ENCODE results near the gene AFDN.

AFDN gene

DNA sequence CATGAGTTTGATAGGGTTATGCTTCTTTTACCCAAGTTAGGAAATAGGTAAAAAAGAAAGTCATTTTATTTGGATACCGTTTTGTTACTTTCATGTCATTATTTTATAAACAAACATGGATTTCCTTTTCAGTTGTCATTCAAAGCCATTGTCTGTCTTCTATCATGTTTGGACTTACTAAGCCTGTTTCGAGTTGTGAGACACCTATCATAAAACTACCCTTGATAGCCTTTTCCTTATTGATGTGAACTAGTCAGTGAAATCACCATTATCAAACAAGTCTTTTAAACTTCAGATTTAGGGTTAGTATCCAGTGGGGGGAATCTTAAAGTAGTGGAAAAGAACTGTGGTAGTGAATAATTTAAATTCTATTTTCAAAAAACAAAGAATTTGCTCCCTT lies 85.8 kb downstream of the AFDN start:
- no peaks in the 10 kb centered on the region for H3K4me1 ChIP-seq (ENCODE audit: control insufficient read depth in 1 of 2, insufficient read depth in 2 of 2, low read length in 2 of 2)
- H3K9ac ChIP-seq (ENCODE audit: low read depth in 1 of 2, low read length in 2 of 2) = no peak overlapping the region
- H3K36me3 ChIP-seq (ENCODE audit: control insufficient read depth in 1 of 2, insufficient read depth in 2 of 2, low read length in 2 of 2) = peaks cover 18 to 53% of the 10 kb centered on the region in 2 donors
- no peak overlapping the region for H3K4me3 ChIP-seq (ENCODE audit: low read depth in 1 of 2, low read length in 2 of 2)
- H3K27me3 ChIP-seq (ENCODE audit: control insufficient read depth in 1 of 2, insufficient read depth in 2 of 2, low read length in 2 of 2) = no peaks in the 10 kb centered on the region
- no peak overlapping the region for H3K27ac ChIP-seq (ENCODE audit: low read depth, low read length)
- no peaks in the 10 kb centered on the region for H3K9me3 ChIP-seq (ENCODE audit: control insufficient read depth in 1 of 2, low read length in 2 of 2)

GRCh38 chr6:167913699-167914098 lies 87.0 kb downstream of the AFDN start:
- Histone ChIP-seq H3K9ac (ENCODE audit: low read depth in 1 of 2, low read length in 2 of 2) (no peak overlapping the region), H3K27ac (ENCODE audit: low read depth, low read length) (no peak overlapping the region), H3K9me3 (ENCODE audit: control insufficient read depth in 1 of 2, low read length in 2 of 2) (no peaks in the 10 kb centered on the region), H3K4me1 (ENCODE audit: control insufficient read depth in 1 of 2, insufficient read depth in 2 of 2, low read length in 2 of 2) (no peaks in the 10 kb centered on the region), H3K36me3 (ENCODE audit: control insufficient read depth in 1 of 2, insufficient read depth in 2 of 2, low read length in 2 of 2) (peaks cover 19 to 63% of the 10 kb centered on the region in 2 donors), H3K27me3 (ENCODE audit: control insufficient read depth in 1 of 2, insufficient read depth in 2 of 2, low read length in 2 of 2) (no peaks in the 10 kb centered on the region), H3K4me3 (ENCODE audit: low read depth in 1 of 2, low read length in 2 of 2) (no peak overlapping the region)

- Histone ChIP-seq H3K36me3 (ENCODE audit: control insufficient read depth in 1 of 2, insufficient read depth in 2 of 2, low read length in 2 of 2) (peaks cover 29 to 74% of the 10 kb centered on the region in 2 donors), H3K27me3 (ENCODE audit: control insufficient read depth in 1 of 2, insufficient read depth in 2 of 2, low read length in 2 of 2) (no peaks in the 10 kb centered on the region), H3K9ac (ENCODE audit: low read depth in 1 of 2, low read length in 2 of 2) (no peak overlapping the region), H3K4me1 (ENCODE audit: control insufficient read depth in 1 of 2, insufficient read depth in 2 of 2, low read length in 2 of 2) (no peaks in the 10 kb centered on the region), H3K27ac (ENCODE audit: low read depth, low read length) (no peak overlapping the region), H3K4me3 (ENCODE audit: low read depth in 1 of 2, low read length in 2 of 2) (no peak overlapping the region), H3K9me3 (ENCODE audit: control insufficient read depth in 1 of 2, low read length in 2 of 2) (no peaks in the 10 kb centered on the region)
These were observed 88.4 kb downstream of the AFDN start for GRCh38 chr6:167915139-167915538.

GRCh38 chr6:167917551-167918154 lies 90.9 kb downstream of the AFDN start:
- H3K9me3 ChIP-seq (ENCODE audit: control insufficient read depth in 1 of 2, low read length in 2 of 2) = no peaks in the 10 kb centered on the region
- no peak overlapping the region for H3K4me3 ChIP-seq (ENCODE audit: low read depth in 1 of 2, low read length in 2 of 2)
- H3K4me1 ChIP-seq (ENCODE audit: control insufficient read depth in 1 of 2, insufficient read depth in 2 of 2, low read length in 2 of 2) = no peaks in the 10 kb centered on the region
- no peaks in the 10 kb centered on the region for H3K27me3 ChIP-seq (ENCODE audit: control insufficient read depth in 1 of 2, insufficient read depth in 2 of 2, low read length in 2 of 2)
- no peak overlapping the region for H3K9ac ChIP-seq (ENCODE audit: low read depth in 1 of 2, low read length in 2 of 2)
- H3K36me3 ChIP-seq (ENCODE audit: control insufficient read depth in 1 of 2, insufficient read depth in 2 of 2, low read length in 2 of 2) = peaks cover 34 to 82% of the 10 kb centered on the region in 2 donors
- no peak overlapping the region for H3K27ac ChIP-seq (ENCODE audit: low read depth, low read length)

GRCh38 chr6:167918548-167919278 lies 92.0 kb downstream of the AFDN start:
- no peak overlapping the region for H3K9ac ChIP-seq (ENCODE audit: low read depth in 1 of 2, low read length in 2 of 2)
- no peaks in the 10 kb centered on the region for H3K9me3 ChIP-seq (ENCODE audit: control insufficient read depth in 1 of 2, low read length in 2 of 2)
- peaks cover 26 to 77% of the 10 kb centered on the region in 2 donors for H3K36me3 ChIP-seq (ENCODE audit: control insufficient read depth in 1 of 2, insufficient read depth in 2 of 2, low read length in 2 of 2)
- no peak overlapping the region for H3K27ac ChIP-seq (ENCODE audit: low read depth, low read length)
- no peaks in the 10 kb centered on the region for H3K4me1 ChIP-seq (ENCODE audit: control insufficient read depth in 1 of 2, insufficient read depth in 2 of 2, low read length in 2 of 2)
- no peaks in the 10 kb centered on the region for H3K27me3 ChIP-seq (ENCODE audit: control insufficient read depth in 1 of 2, insufficient read depth in 2 of 2, low read length in 2 of 2)
- no peak overlapping the region for H3K4me3 ChIP-seq (ENCODE audit: low read depth in 1 of 2, low read length in 2 of 2)

- Histone ChIP-seq H3K27me3 (ENCODE audit: control insufficient read depth in 1 of 2, insufficient read depth in 2 of 2, low read length in 2 of 2) (no peaks in the 10 kb centered on the region), H3K36me3 (ENCODE audit: control insufficient read depth in 1 of 2, insufficient read depth in 2 of 2, low read length in 2 of 2) (peaks cover 24 to 78% of the 10 kb centered on the region in 2 donors), H3K9ac (ENCODE audit: low read depth in 1 of 2, low read length in 2 of 2) (no peak overlapping the region), H3K27ac (ENCODE audit: low read depth, low read length) (no peak overlapping the region), H3K4me3 (ENCODE audit: low read depth in 1 of 2, low read length in 2 of 2) (no peak overlapping the region), H3K9me3 (ENCODE audit: control insufficient read depth in 1 of 2, low read length in 2 of 2) (no peaks in the 10 kb centered on the region), H3K4me1 (ENCODE audit: control insufficient read depth in 1 of 2, insufficient read depth in 2 of 2, low read length in 2 of 2) (no peaks in the 10 kb centered on the region)
These were observed 92.6 kb downstream of the AFDN start for GRCh38 chr6:167919349-167919748.

- no peaks in the 10 kb centered on the region for H3K27me3 ChIP-seq (ENCODE audit: control insufficient read depth in 1 of 2, insufficient read depth in 2 of 2, low read length in 2 of 2)
- peaks cover 26 to 74% of the 10 kb centered on the region in 2 donors for H3K36me3 ChIP-seq (ENCODE audit: control insufficient read depth in 1 of 2, insufficient read depth in 2 of 2, low read length in 2 of 2)
- H3K9ac ChIP-seq (ENCODE audit: low read depth in 1 of 2, low read length in 2 of 2) = no peak overlapping the region
- no peak overlapping the region for H3K4me3 ChIP-seq (ENCODE audit: low read depth in 1 of 2, low read length in 2 of 2)
- no peaks in the 10 kb centered on the region for H3K4me1 ChIP-seq (ENCODE audit: control insufficient read depth in 1 of 2, insufficient read depth in 2 of 2, low read length in 2 of 2)
- no peaks in the 10 kb centered on the region for H3K9me3 ChIP-seq (ENCODE audit: control insufficient read depth in 1 of 2, low read length in 2 of 2)
- no peak overlapping the region for H3K27ac ChIP-seq (ENCODE audit: low read depth, low read length)
These were observed 93.5 kb downstream of the AFDN start for GRCh38 chr6:167920165-167920564.

GRCh38 chr6:167921831-167922230 lies 95.1 kb downstream of the AFDN start:
- Histone ChIP-seq H3K9ac (ENCODE audit: low read depth in 1 of 2, low read length in 2 of 2) (no peak overlapping the region), H3K4me3 (ENCODE audit: low read depth in 1 of 2, low read length in 2 of 2) (no peak overlapping the region), H3K36me3 (ENCODE audit: control insufficient read depth in 1 of 2, insufficient read depth in 2 of 2, low read length in 2 of 2) (peaks cover 26 to 72% of the 10 kb centered on the region in 2 donors), H3K27ac (ENCODE audit: low read depth, low read length) (no peak overlapping the region), H3K9me3 (ENCODE audit: control insufficient read depth in 1 of 2, low read length in 2 of 2) (no peaks in the 10 kb centered on the region), H3K4me1 (ENCODE audit: control insufficient read depth in 1 of 2, insufficient read depth in 2 of 2, low read length in 2 of 2) (no peaks in the 10 kb centered on the region), H3K27me3 (ENCODE audit: control insufficient read depth in 1 of 2, insufficient read depth in 2 of 2, low read length in 2 of 2) (no peaks in the 10 kb centered on the region)

- Histone ChIP-seq H3K27me3 (ENCODE audit: control insufficient read depth in 1 of 2, insufficient read depth in 2 of 2, low read length in 2 of 2) (no peaks in the 10 kb centered on the region), H3K27ac (ENCODE audit: low read depth, low read length) (no peak overlapping the region), H3K36me3 (ENCODE audit: control insufficient read depth in 1 of 2, insufficient read depth in 2 of 2, low read length in 2 of 2) (peaks cover 29 to 72% of the 10 kb centered on the region in 2 donors), H3K4me1 (ENCODE audit: control insufficient read depth in 1 of 2, insufficient read depth in 2 of 2, low read length in 2 of 2) (no peaks in the 10 kb centered on the region), H3K9ac (ENCODE audit: low read depth in 1 of 2, low read length in 2 of 2) (no peak overlapping the region), H3K9me3 (ENCODE audit: control insufficient read depth in 1 of 2, low read length in 2 of 2) (no peaks in the 10 kb centered on the region), H3K4me3 (ENCODE audit: low read depth in 1 of 2, low read length in 2 of 2) (no peak overlapping the region)
These were observed 98.3 kb downstream of the AFDN start for GRCh38 chr6:167925026-167925425.

GRCh38 chr6:167927246-167927645 lies 100.5 kb downstream of the AFDN start:
- H3K27ac ChIP-seq (ENCODE audit: low read depth, low read length) = no peak overlapping the region
- H3K36me3 ChIP-seq (ENCODE audit: control insufficient read depth in 1 of 2, insufficient read depth in 2 of 2, low read length in 2 of 2) = peaks cover 24 to 60% of the 10 kb centered on the region in 2 donors

More at GRCh38 chr6:167927246-167927645, 100.5 kb downstream of the AFDN start:
- H3K27me3 ChIP-seq (ENCODE audit: control insufficient read depth in 1 of 2, insufficient read depth in 2 of 2, low read length in 2 of 2) = no peaks in the 10 kb centered on the region
- no peak overlapping the region for H3K4me3 ChIP-seq (ENCODE audit: low read depth in 1 of 2, low read length in 2 of 2)
- no peak overlapping the region for H3K9ac ChIP-seq (ENCODE audit: low read depth in 1 of 2, low read length in 2 of 2)
- peaks cover 0 to 8% of the 10 kb centered on the region in 2 donors for H3K4me1 ChIP-seq (ENCODE audit: control insufficient read depth in 1 of 2, insufficient read depth in 2 of 2, low read length in 2 of 2)
- H3K9me3 ChIP-seq (ENCODE audit: control insufficient read depth in 1 of 2, low read length in 2 of 2) = no peaks in the 10 kb centered on the region
